HL-60 (cell line): Measurements from ENCODE around the gene SLC22A16.

Source experiments
- POLR2AphosphoS5 ChIP-seq: IDR thresholded peaks from 2 replicates; pipeline ENCODE4 v1.6.1; 2012; ENCODE audit warnings: low read depth
- TF ChIP-seq, protein P1 (sequence below): IDR thresholded peaks from one replicate; pipeline ENCODE4 v1.5.1; 2011; ENCODE audit warnings: low read length, control low read depth, inconsistent platforms; ENCODE audit not compliant: insufficient read depth
- TF ChIP-seq, protein P2 (sequence below): IDR thresholded peaks from 2 replicates; pipeline ENCODE4 v1.6.1; 2012; ENCODE audit warnings: low read depth; ENCODE audit not compliant: insufficient replicate concordance

DNA sequence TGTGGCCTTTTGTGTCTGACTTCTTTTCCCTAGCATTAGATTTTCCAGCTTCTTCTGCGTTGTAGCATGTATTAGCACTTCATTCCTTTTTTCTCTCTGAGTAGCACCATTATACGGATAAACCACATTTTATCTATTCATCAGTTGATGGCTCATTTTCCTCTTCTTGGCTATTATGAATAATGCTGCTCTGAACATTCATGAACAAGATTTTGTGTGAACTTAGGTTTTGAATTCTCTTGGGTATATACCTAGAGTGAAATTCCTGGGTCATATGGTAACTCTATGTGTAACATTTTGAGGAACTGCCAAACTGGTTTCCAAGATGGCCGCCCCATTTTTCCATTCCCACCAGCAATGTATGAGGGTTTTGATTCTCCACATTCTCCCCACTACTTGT, 28.7 kb downstream of the SLC22A16 start:
- TF ChIP-seq, protein P1, sequence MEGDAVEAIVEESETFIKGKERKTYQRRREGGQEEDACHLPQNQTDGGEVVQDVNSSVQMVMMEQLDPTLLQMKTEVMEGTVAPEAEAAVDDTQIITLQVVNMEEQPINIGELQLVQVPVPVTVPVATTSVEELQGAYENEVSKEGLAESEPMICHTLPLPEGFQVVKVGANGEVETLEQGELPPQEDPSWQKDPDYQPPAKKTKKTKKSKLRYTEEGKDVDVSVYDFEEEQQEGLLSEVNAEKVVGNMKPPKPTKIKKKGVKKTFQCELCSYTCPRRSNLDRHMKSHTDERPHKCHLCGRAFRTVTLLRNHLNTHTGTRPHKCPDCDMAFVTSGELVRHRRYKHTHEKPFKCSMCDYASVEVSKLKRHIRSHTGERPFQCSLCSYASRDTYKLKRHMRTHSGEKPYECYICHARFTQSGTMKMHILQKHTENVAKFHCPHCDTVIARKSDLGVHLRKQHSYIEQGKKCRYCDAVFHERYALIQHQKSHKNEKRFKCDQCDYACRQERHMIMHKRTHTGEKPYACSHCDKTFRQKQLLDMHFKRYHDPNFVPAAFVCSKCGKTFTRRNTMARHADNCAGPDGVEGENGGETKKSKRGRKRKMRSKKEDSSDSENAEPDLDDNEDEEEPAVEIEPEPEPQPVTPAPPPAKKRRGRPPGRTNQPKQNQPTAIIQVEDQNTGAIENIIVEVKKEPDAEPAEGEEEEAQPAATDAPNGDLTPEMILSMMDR: no peak
- TF ChIP-seq, protein P2, sequence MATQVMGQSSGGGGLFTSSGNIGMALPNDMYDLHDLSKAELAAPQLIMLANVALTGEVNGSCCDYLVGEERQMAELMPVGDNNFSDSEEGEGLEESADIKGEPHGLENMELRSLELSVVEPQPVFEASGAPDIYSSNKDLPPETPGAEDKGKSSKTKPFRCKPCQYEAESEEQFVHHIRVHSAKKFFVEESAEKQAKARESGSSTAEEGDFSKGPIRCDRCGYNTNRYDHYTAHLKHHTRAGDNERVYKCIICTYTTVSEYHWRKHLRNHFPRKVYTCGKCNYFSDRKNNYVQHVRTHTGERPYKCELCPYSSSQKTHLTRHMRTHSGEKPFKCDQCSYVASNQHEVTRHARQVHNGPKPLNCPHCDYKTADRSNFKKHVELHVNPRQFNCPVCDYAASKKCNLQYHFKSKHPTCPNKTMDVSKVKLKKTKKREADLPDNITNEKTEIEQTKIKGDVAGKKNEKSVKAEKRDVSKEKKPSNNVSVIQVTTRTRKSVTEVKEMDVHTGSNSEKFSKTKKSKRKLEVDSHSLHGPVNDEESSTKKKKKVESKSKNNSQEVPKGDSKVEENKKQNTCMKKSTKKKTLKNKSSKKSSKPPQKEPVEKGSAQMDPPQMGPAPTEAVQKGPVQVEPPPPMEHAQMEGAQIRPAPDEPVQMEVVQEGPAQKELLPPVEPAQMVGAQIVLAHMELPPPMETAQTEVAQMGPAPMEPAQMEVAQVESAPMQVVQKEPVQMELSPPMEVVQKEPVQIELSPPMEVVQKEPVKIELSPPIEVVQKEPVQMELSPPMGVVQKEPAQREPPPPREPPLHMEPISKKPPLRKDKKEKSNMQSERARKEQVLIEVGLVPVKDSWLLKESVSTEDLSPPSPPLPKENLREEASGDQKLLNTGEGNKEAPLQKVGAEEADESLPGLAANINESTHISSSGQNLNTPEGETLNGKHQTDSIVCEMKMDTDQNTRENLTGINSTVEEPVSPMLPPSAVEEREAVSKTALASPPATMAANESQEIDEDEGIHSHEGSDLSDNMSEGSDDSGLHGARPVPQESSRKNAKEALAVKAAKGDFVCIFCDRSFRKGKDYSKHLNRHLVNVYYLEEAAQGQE: no peak
- TF ChIP-seq POLR2AphosphoS5: no peak
